Thyroid gland (tissue), 4 donors: Measurements from ENCODE around the gene ZNF804B.

Experiments
- CTCF ChIP-seq, 6 experiments: fragments of 200-600 bp in 3 of 6; fragments of 450-650 bp in 3 of 6; sonication (generic) in 3 of 6; IDR thresholded peaks; one replicate each; pipeline ENCODE4 v1.5.1; 2016 to 2019; ENCODE audit warnings: antibody characterized with exemption in 6 of 6, mild to moderate bottlenecking in 2 of 6, inconsistent platforms in 1 of 6, moderate library complexity in 1 of 6
- POLR2A ChIP-seq, 2 donors: fragments of 450-650 bp; IDR thresholded peaks; one replicate each; pipeline ENCODE4 v1.6.1; 2017; ENCODE audit warnings: antibody characterized with exemption in 2 of 2, mild to moderate bottlenecking in 2 of 2, moderate library complexity in 1 of 2

DNA sequence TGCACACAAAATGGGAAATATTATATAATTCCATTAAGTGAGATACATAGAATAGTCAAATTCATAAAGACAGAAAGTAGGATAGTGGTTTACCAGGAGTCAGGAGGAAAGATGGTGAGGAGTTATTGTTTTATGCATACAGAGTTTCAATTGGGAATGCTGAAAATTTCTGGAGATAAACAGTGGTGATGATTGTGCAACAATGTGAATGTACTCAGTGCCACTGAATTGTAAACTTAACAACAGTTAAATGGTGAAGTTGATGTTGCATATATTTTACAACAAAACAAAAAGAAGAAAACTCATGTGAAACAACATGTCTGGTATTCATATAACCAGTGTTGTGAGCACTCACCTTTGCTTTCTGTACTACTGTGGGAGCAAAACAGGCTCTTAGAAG lies 204.9 kb downstream of the ZNF804B start:
- no peak for TF ChIP-seq CTCF (IDR thresholded peaks at IDR 0.05)
- TF ChIP-seq POLR2A (IDR thresholded peaks at IDR 0.05): no peak
